Lung (tissue), 12 donors: ENCODE data around the gene PASD1. TPM values are rescaled to one million over a fixed set of nuclear protein-coding genes. Genes with fewer than 3 reads are reported as not detected.
"Not testable (repeated sequence)": the region's sequence is repeated elsewhere in the genome, so short reads cannot be mapped to it uniquely, and the experiment has no call there.

Experiments used
- ATAC-seq: fragments of 200-7000 bp; cut with Tn5 transposase; one replicate; pipeline ENCODE4 v1.9.1; 2020; ENCODE audit warnings: moderate number of reproducible peaks; ENCODE audit not compliant: insufficient read depth, low FRiP score
- DNase-seq, 3 donors: peaks; one replicate each; pipeline ENCODE4 v3.0.0-alpha.2; 2013 to 2017
- H3K27ac ChIP-seq, 2 donors: one replicate each; pipeline ENCODE4 v1.5.1; 2013; ENCODE audit warnings: mild to moderate bottlenecking in 2 of 2, moderate library complexity in 2 of 2, control low read depth in 1 of 2, inconsistent platforms in 1 of 2, low read depth in 1 of 2, low read length in 1 of 2
- H3K27me3 ChIP-seq, 3 donors: one replicate each; pipeline ENCODE4 v1.5.1; 2013; ENCODE audit warnings: low read length in 2 of 3; ENCODE audit not compliant: control insufficient read depth in 3 of 3, insufficient read depth in 3 of 3
- H3K36me3 ChIP-seq, 4 donors: one replicate each; pipeline ENCODE4 v1.5.1; 2013; ENCODE audit warnings: low read length in 4 of 4, mild to moderate bottlenecking in 1 of 4, moderate library complexity in 1 of 4; ENCODE audit not compliant: control insufficient read depth in 4 of 4, insufficient read depth in 4 of 4
- H3K4me1 ChIP-seq, 5 donors: one replicate each; pipeline ENCODE4 v1.5.1; 2013; ENCODE audit warnings: low read length in 5 of 5, mild to moderate bottlenecking in 2 of 5, moderate library complexity in 1 of 5; ENCODE audit not compliant: control insufficient read depth in 5 of 5, insufficient read depth in 5 of 5
- H3K4me3 ChIP-seq: one replicate; pipeline ENCODE4 v1.5.1; 2013; ENCODE audit warnings: mild to moderate bottlenecking, control low read depth, moderate library complexity
- H3K9ac ChIP-seq, 2 donors: one replicate each; pipeline ENCODE4 v1.5.1; 2013; ENCODE audit warnings: low read length in 2 of 2, control low read depth in 1 of 2; ENCODE audit not compliant: insufficient read depth in 1 of 2
- H3K9me3 ChIP-seq, 4 donors: one replicate each; pipeline ENCODE4 v1.5.1; 2013; ENCODE audit warnings: low read length in 3 of 4, mild to moderate bottlenecking in 1 of 4, moderate library complexity in 1 of 4; ENCODE audit not compliant: control insufficient read depth in 4 of 4, insufficient read depth in 3 of 4
- CTCF ChIP-seq: IDR thresholded peaks from 2 replicates; pipeline ENCODE4 v1.5.1; 2012; ENCODE audit warnings: mild to moderate bottlenecking; ENCODE audit errors: control extremely low read depth, extremely low read depth
- WGBS, 2 donors: extraction: QIAGEN DNeasy Blood & Tissue Kit; methylation state at CpG; one replicate each; pipeline ENCODE4 v1.1.7; 2013; 5-methylcytosine and 5-hydroxymethylcytosine counted together
- polyA plus RNA-seq, 2 donors: library from polyadenylated mRNA; stranded (reverse); fragments of 200-250 nt; gene quantifications; one replicate each; pipeline ENCODE4 v1.2.1, GENCODE V29; 2013
- total RNA-seq, 2 donors: library from RNA; depleted of rRNA in 1 of 2; stranded (reverse); fragments of >200 nt in 1 of 2; gene quantifications; one replicate each; pipeline ENCODE4 v1.2.1, GENCODE V29; 2014 to 2021
- donor health status: control.
- donor health status: control.
- donor health status: Bipolar disorder and iron deficiency.
- donor health status: healthy.
- donor health status: DM: yes; HTN: yes; CAD: no.

PASD1 gene
- total and polyA plus RNA-seq, 4 donors: not detected

GRCh38 chrX:151552743-151553142 is 10.7 kb upstream of the PASD1 start:
- no peak overlapping the region for H3K4me3 ChIP-seq
- H3K27ac ChIP-seq: no peak overlapping the region
- TF ChIP-seq CTCF: no peak
- H3K9me3 ChIP-seq: peaks cover 0 to 3% (median 0%) of the 10 kb centered on the region in 4 donors
- H3K4me1 ChIP-seq: no peaks in the 10 kb centered on the region
- 48 to 52% methylated on average over 4 of the region's 4 CpGs for WGBS, 2 donors
- no peak for DNase-seq
- no peak for ATAC-seq
- no peaks in the 10 kb centered on the region for H3K27me3 ChIP-seq
- no peak overlapping the region for H3K9ac ChIP-seq
- H3K36me3 ChIP-seq: no peaks in the 10 kb centered on the region

- ATAC-seq, H3K4me1 ChIP-seq, H3K4me3 ChIP-seq, H3K9me3 ChIP-seq, H3K27me3 ChIP-seq, H3K27ac ChIP-seq, DNase-seq, H3K9ac ChIP-seq, H3K36me3 ChIP-seq: not testable (repeated sequence)
- 91 to 95% methylated on average over 13 to 25 of the region's 25 CpGs for WGBS, 2 donors
Observed at GRCh38 chrX:151555301-151555700, 8.2 kb upstream of the PASD1 start.

GRCh38 chrX:151562485-151562884 is 990 bp upstream of the PASD1 start:
- 86 to 95% methylated on average over 8 to 16 of the region's 21 CpGs for WGBS, 2 donors
- H3K9ac ChIP-seq, H3K4me3 ChIP-seq, H3K4me1 ChIP-seq, H3K27me3 ChIP-seq, DNase-seq, ATAC-seq, H3K9me3 ChIP-seq, H3K27ac ChIP-seq, H3K36me3 ChIP-seq: not testable (repeated sequence)

GRCh38 chrX:151563003-151563402 is 472 bp upstream of the PASD1 start:
- not testable (repeated sequence) for H3K27ac ChIP-seq, ATAC-seq, H3K27me3 ChIP-seq, H3K9me3 ChIP-seq, H3K9ac ChIP-seq, H3K4me3 ChIP-seq, H3K36me3 ChIP-seq, H3K4me1 ChIP-seq, DNase-seq
- 96 to 99% methylated on average over 11 to 24 of the region's 24 CpGs for WGBS, 2 donors

GRCh38 chrX:151564035-151564434 is 560 bp downstream of the PASD1 start:
- 94 to 95% methylated on average over 16 to 21 of the region's 21 CpGs for WGBS, 2 donors
- Histone ChIP-seq H3K36me3 (no peaks in the 10 kb centered on the region), H3K27me3 (no peaks in the 10 kb centered on the region), H3K4me3 (no peak overlapping the region), H3K4me1 (no peaks in the 10 kb centered on the region), H3K27ac (no peak overlapping the region), H3K9ac (no peak overlapping the region), H3K9me3 (peaks cover 0 to 2% (median 0%) of the 10 kb centered on the region in 4 donors)
- DNase-seq (no peak), ATAC-seq (no peak)
- no peak for TF ChIP-seq CTCF

- H3K27ac ChIP-seq, ATAC-seq, H3K36me3 ChIP-seq, DNase-seq, H3K4me1 ChIP-seq, H3K4me3 ChIP-seq, H3K9ac ChIP-seq, H3K9me3 ChIP-seq, H3K27me3 ChIP-seq: not testable (repeated sequence)
- WGBS, 2 donors: 87 to 91% methylated on average over 10 of the region's 10 CpGs
Observed at GRCh38 chrX:151566872-151567271, 3.4 kb downstream of the PASD1 start.
